MCF 10A (cell line): Measurements from ENCODE around the gene TH. TPM values are rescaled to one million over a fixed set of nuclear protein-coding genes. Genes with fewer than 3 reads are reported as not detected.

Source experiments
- BruUV-seq: library from RNA; stranded (reverse); fragments of 400-500 nt; replicated peaks from 2 replicates; lab custom pipeline; 2021; lab: Mats Ljungman, UMichigan
- CTCF ChIA-PET: fragments of 300-600 bp; sonication (Branson Sonifier 250); formaldehyde crosslinking; extraction: SDS; loops from one replicate; lab custom pipeline; 2021; ENCODE audit warnings: antibody characterized with exemption, inconsistent platforms; lab: Yijun Ruan, JAX
- POLR2A ChIA-PET: fragments of 300-600, 350-650 bp; sonication (Branson Sonifier 250); formaldehyde crosslinking; extraction: SDS; loops from one replicate; lab custom pipeline; 2020; ENCODE audit warnings: antibody characterized with exemption, inconsistent platforms; lab: Yijun Ruan, JAX
- DNase-seq: peaks from one replicate; pipeline ENCODE4 v3.0.0-alpha.2; 2018; ENCODE audit not compliant: unreplicated experiment
- H3K27ac Mint-ChIP-seq: one replicate; pipeline ENCODE4 v1.8.0; 2022; ENCODE audit warnings: mild to moderate bottlenecking, low read depth, mixed read lengths; ENCODE audit not compliant: unreplicated experiment
- H3K27me3 Mint-ChIP-seq: one replicate; pipeline ENCODE4 v1.8.0; 2022; ENCODE audit warnings: mixed read lengths; ENCODE audit not compliant: insufficient read depth, unreplicated experiment
- H3K36me3 Mint-ChIP-seq: one replicate; pipeline ENCODE4 v1.8.0; 2022; ENCODE audit warnings: mild to moderate bottlenecking, moderate library complexity, mixed read lengths; ENCODE audit not compliant: insufficient read depth, unreplicated experiment
- H3K4me1 Mint-ChIP-seq: one replicate; pipeline ENCODE4 v1.8.0; 2022; ENCODE audit warnings: mixed read lengths; ENCODE audit not compliant: insufficient read depth, unreplicated experiment
- H3K4me3 Mint-ChIP-seq: one replicate; pipeline ENCODE4 v1.8.0; 2022; ENCODE audit warnings: mild to moderate bottlenecking, moderate library complexity, mixed read lengths; ENCODE audit not compliant: unreplicated experiment
- H3K9me3 Mint-ChIP-seq: one replicate; pipeline ENCODE4 v1.8.0; 2022; ENCODE audit warnings: mixed read lengths; ENCODE audit not compliant: unreplicated experiment
- intact Hi-C: fragments of 100-400 bp; cut with micrococcal nuclease; formaldehyde crosslinking; loops from 2 replicates; pipeline ENCODE4 v1.14.1; 2022
- total RNA-seq: library from RNA; stranded (reverse); gene quantifications from 2 replicates; pipeline ENCODE4 v1.2.3, GENCODE V29; 2022
- TF ChIP-seq, protein P1 (sequence below): fragments of 200-600 bp; IDR thresholded peaks from one replicate; pipeline ENCODE4 v1.8.0; 2022; ENCODE audit warnings: antibody characterized with exemption, mild to moderate bottlenecking; ENCODE audit not compliant: unreplicated experiment

Gene TH
- total RNA-seq, 1 experiment from 2014 or later: 1.1 TPM

GRCh38 chr11:2159536-2160413 is 11.8 kb downstream of the TH start:
- BruUV-seq: no TSS peak

GRCh38 chr11:2158966-2159365 is 12.6 kb downstream of the TH start:
- TF ChIP-seq, protein P1, sequence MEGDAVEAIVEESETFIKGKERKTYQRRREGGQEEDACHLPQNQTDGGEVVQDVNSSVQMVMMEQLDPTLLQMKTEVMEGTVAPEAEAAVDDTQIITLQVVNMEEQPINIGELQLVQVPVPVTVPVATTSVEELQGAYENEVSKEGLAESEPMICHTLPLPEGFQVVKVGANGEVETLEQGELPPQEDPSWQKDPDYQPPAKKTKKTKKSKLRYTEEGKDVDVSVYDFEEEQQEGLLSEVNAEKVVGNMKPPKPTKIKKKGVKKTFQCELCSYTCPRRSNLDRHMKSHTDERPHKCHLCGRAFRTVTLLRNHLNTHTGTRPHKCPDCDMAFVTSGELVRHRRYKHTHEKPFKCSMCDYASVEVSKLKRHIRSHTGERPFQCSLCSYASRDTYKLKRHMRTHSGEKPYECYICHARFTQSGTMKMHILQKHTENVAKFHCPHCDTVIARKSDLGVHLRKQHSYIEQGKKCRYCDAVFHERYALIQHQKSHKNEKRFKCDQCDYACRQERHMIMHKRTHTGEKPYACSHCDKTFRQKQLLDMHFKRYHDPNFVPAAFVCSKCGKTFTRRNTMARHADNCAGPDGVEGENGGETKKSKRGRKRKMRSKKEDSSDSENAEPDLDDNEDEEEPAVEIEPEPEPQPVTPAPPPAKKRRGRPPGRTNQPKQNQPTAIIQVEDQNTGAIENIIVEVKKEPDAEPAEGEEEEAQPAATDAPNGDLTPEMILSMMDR: no peak
- Mint-ChIP-seq H3K4me1 (no peaks in the 10 kb centered on the region), H3K36me3 (no peaks in the 10 kb centered on the region), H3K4me3 (no peak overlapping the region), H3K27me3 (no peaks in the 10 kb centered on the region), H3K27ac (no peak overlapping the region), H3K9me3 (no peaks in the 10 kb centered on the region)
- intact Hi-C loops: no loop called here
- CTCF ChIA-PET: interaction anchor here (0.6 to 13.8 kb wide), 6 partner anchors 122 to 582 kb away, joined by 3 to 541 read pairs (median 5); no protein-coding TSS in a partner anchor
- BruUV-seq: no TSS peak
- POLR2A ChIA-PET: no interaction called here
- DNase-seq: no peak

More at GRCh38 chr11:2159536-2160413, 11.8 kb downstream of the TH start:
- no peaks in the 10 kb centered on the region for H3K9me3 Mint-ChIP-seq
- DNase-seq: no peak
- POLR2A ChIA-PET: no interaction called here
- TF ChIP-seq, protein P1: no peak
- H3K4me3 Mint-ChIP-seq: no peak overlapping the region
- H3K4me1 Mint-ChIP-seq: no peaks in the 10 kb centered on the region
- no peaks in the 10 kb centered on the region for H3K27me3 Mint-ChIP-seq
- intact Hi-C loops: no loop called here
- no peak overlapping the region for H3K27ac Mint-ChIP-seq
- CTCF ChIA-PET: interaction anchor here (0.5 to 0.9 kb wide), 3 partner anchors 8 to 520 kb away, joined by 3 read pairs; no protein-coding TSS in a partner anchor
- no peaks in the 10 kb centered on the region for H3K36me3 Mint-ChIP-seq

DNA sequence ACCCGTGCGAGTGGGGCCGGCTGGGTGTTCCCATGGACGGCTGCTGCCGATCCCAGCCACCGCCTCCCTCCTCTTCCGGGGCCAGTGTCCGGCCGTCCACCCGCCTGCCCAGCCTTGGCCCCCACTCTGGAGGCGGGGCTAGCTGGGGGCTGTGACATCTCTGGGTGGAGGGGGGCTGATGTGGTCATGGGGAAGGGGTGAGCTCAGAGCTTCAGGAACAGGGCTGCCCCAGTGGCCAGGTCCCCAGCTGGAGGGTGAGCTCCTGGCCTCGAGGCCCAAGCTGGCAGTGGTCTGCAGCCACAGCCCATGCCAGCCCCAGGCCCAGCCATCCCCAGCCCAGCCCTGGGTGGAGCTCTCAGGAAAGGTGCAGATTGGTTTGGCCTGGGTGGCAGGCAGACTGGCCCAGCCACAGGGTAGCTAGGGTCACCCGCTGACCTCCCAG is 13.3 kb downstream of the TH start:
- Mint-ChIP-seq H3K36me3 (no peaks in the 10 kb centered on the region), H3K27ac (no peak overlapping the region), H3K9me3 (no peaks in the 10 kb centered on the region), H3K4me1 (no peaks in the 10 kb centered on the region), H3K27me3 (no peaks in the 10 kb centered on the region), H3K4me3 (no peak overlapping the region)
- ChIA-PET CTCF (interaction anchor here (0.6 to 13.8 kb wide), 10 partner anchors 43 to 582 kb away, joined by 3 to 541 read pairs (median 4); no protein-coding TSS in a partner anchor), POLR2A (no interaction called here)
- no TSS peak for BruUV-seq
- intact Hi-C loops: no loop called here
- DNase-seq: no peak
- TF ChIP-seq, protein P1: no peak

DNA sequence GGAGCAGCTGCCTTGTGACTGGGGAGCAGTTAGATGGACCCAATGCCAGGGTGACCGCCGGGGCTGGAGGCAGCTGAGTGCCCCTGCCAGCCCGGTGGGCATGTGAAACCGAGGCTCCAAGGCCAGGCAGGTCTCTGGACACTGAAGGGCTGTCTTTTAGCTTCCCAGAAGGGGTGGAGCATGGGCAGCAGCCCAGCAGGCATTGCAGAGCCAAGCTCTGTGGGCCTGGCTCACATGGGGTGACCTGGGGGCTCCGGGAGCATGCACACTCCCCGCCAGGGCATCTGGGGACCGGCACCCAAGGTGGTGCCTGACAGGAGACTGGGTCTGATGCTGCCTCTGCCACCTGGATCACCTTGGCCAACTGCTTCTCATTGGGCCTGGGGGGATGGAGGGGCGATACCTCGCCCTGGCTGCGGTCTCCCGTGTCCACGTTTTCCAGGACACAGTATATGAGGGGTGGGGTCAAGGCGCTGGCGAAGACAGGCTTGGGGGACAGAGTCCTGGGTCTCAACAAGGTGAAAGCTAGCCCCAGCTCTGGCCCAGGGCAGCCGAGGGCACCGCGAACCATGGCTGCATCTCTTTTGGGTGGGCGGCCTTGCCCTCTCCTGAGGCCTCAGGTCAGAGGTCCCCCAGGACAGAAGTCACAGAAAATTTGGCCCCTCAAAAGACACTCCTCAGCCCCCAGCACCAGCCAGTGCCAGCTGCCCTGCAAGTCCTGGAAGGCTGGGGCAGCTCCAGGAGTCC is 14.1 kb downstream of the TH start:
- Mint-ChIP-seq H3K9me3 (no peaks in the 10 kb centered on the region), H3K27ac (no peak overlapping the region), H3K27me3 (no peaks in the 10 kb centered on the region), H3K4me3 (no peak overlapping the region), H3K4me1 (no peaks in the 10 kb centered on the region), H3K36me3 (no peaks in the 10 kb centered on the region)
- TF ChIP-seq, protein P1: no peak
- CTCF ChIA-PET: interaction anchor here (0.6 to 13.8 kb wide), 10 partner anchors 18 to 518 kb away, joined by 3 to 541 read pairs (median 3); no protein-coding TSS in a partner anchor
- no TSS peak for BruUV-seq
- no peak for DNase-seq
- POLR2A ChIA-PET: no interaction called here
- intact Hi-C loops: no loop called here
